Measurements from ENCODE around the gene TMEM53. TPM values are rescaled to one million over a fixed set of nuclear protein-coding genes. Genes with fewer than 3 reads are reported as not detected.

Gene TMEM53
- total RNA-seq, 1 donor from 2014 or later: 7.3 TPM

DNA sequence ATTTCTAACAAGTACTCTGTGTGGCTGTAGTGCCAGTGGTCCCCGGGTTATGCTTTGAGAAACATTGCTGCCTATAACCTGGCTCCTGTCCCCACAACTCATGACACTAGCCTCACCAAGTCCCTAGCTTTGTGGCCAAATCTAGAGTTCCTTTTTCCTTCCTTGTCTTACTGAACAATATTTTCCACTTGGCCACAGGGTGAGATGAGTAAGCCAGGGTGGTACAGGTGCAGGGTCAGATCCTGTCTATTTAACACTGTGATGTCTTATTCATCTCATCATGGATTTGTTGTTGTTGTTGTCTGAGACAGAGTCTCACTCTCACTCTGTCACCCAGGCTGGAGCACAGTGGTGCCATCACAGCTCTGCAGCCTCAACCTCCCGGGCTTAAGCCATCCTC, 18.9 kb upstream of the TMEM53 start:
- H3K9me3 Mint-ChIP-seq (ENCODE audit: unreplicated experiment): no peaks in the 10 kb centered on the region
- peaks cover 9% of the 10 kb centered on the region for H3K27me3 ChIP-seq (ENCODE audit: insufficient read depth, low read length)
- H2AFZ ChIP-seq (ENCODE audit: low read depth, low read length): no peak overlapping the region
- H3K4me2 ChIP-seq (ENCODE audit: low read length): no peak overlapping the region
- peaks cover 11% of the 10 kb centered on the region for H3K36me3 Mint-ChIP-seq (ENCODE audit: low read depth, unreplicated experiment)
- FAIRE-seq: no peak
- no peaks in the 10 kb centered on the region for H3K36me3 ChIP-seq (ENCODE audit: insufficient read depth, low read length)
- no peak overlapping the region for H3K4me3 Mint-ChIP-seq (ENCODE audit: unreplicated experiment)
- H3K9me3 ChIP-seq (ENCODE audit: insufficient read depth, low read depth, low read length): no peaks in the 10 kb centered on the region
- TF ChIP-seq EZH2 (IDR thresholded peaks at IDR 0.05; ENCODE audit: insufficient read depth, low read length): no peak
- TF ChIP-seq, protein P1, sequence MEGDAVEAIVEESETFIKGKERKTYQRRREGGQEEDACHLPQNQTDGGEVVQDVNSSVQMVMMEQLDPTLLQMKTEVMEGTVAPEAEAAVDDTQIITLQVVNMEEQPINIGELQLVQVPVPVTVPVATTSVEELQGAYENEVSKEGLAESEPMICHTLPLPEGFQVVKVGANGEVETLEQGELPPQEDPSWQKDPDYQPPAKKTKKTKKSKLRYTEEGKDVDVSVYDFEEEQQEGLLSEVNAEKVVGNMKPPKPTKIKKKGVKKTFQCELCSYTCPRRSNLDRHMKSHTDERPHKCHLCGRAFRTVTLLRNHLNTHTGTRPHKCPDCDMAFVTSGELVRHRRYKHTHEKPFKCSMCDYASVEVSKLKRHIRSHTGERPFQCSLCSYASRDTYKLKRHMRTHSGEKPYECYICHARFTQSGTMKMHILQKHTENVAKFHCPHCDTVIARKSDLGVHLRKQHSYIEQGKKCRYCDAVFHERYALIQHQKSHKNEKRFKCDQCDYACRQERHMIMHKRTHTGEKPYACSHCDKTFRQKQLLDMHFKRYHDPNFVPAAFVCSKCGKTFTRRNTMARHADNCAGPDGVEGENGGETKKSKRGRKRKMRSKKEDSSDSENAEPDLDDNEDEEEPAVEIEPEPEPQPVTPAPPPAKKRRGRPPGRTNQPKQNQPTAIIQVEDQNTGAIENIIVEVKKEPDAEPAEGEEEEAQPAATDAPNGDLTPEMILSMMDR (IDR thresholded peaks at IDR 0.05; ENCODE audit: insufficient read depth, low read depth, low read length): no peak
- no peaks in the 10 kb centered on the region for H3K4me1 ChIP-seq (ENCODE audit: insufficient read depth, low read length)
- DNase-seq (ENCODE audit: low read depth): no peak
- no peaks in the 10 kb centered on the region for H4K20me1 ChIP-seq (ENCODE audit: insufficient read depth, low read length)
- H3K9ac ChIP-seq (ENCODE audit: low read length): no peak overlapping the region
- H3K27ac ChIP-seq (ENCODE audit: low read depth, low read length): no peak overlapping the region
- H3K4me1 Mint-ChIP-seq (ENCODE audit: low read depth, unreplicated experiment): no peaks in the 10 kb centered on the region
- no peak overlapping the region for H3K4me3 ChIP-seq (ENCODE audit: insufficient read depth, low read depth, low read length)
- H3K27ac Mint-ChIP-seq (ENCODE audit: unreplicated experiment): no peak overlapping the region
- peaks cover 6% of the 10 kb centered on the region for H3K27me3 Mint-ChIP-seq (ENCODE audit: low read depth, unreplicated experiment)
- no peaks in the 10 kb centered on the region for H3K79me2 ChIP-seq (ENCODE audit: insufficient read depth, low read length)

DNA sequence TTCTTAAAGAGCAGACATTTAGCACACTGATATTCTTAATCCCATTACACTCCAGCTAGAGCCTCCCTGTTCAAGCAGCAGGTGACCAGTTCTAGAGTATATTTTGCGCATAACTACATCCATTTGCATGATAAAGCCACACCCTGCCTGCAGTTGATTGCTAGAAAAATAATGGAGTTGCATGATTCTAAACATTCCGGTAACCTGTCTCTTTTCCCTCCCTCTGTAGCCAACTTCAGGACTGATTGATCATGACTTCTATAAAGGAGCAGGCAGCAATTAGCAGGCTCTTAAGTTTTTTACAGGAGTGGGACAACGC, 15.1 kb upstream of the TMEM53 start:
- no peaks in the 10 kb centered on the region for H3K79me2 ChIP-seq (ENCODE audit: insufficient read depth, low read length)
- H3K36me3 ChIP-seq (ENCODE audit: insufficient read depth, low read length): no peaks in the 10 kb centered on the region
- H3K4me1 Mint-ChIP-seq (ENCODE audit: low read depth, unreplicated experiment): no peaks in the 10 kb centered on the region
- peaks cover 8% of the 10 kb centered on the region for H3K36me3 Mint-ChIP-seq (ENCODE audit: low read depth, unreplicated experiment)
- no peak for DNase-seq (ENCODE audit: low read depth)
- H3K9me3 ChIP-seq (ENCODE audit: insufficient read depth, low read depth, low read length): no peaks in the 10 kb centered on the region
- no peak overlapping the region for H3K27ac ChIP-seq (ENCODE audit: low read depth, low read length)
- H3K4me2 ChIP-seq (ENCODE audit: low read length): no peak overlapping the region
- H3K9me3 Mint-ChIP-seq (ENCODE audit: unreplicated experiment): no peaks in the 10 kb centered on the region
- no peak overlapping the region for H3K4me3 Mint-ChIP-seq (ENCODE audit: unreplicated experiment)
- no peak overlapping the region for H2AFZ ChIP-seq (ENCODE audit: low read depth, low read length)
- H3K27me3 ChIP-seq (ENCODE audit: insufficient read depth, low read length): peaks cover 6% of the 10 kb centered on the region
- no peak overlapping the region for H3K9ac ChIP-seq (ENCODE audit: low read length)
- no peak overlapping the region for H3K27ac Mint-ChIP-seq (ENCODE audit: unreplicated experiment)
- peaks cover 4% of the 10 kb centered on the region for H3K27me3 Mint-ChIP-seq (ENCODE audit: low read depth, unreplicated experiment)
- no peak overlapping the region for H3K4me3 ChIP-seq (ENCODE audit: insufficient read depth, low read depth, low read length)
- no peaks in the 10 kb centered on the region for H3K4me1 ChIP-seq (ENCODE audit: insufficient read depth, low read length)
- no peak for TF ChIP-seq EZH2 (IDR thresholded peaks at IDR 0.05; ENCODE audit: insufficient read depth, low read length)
- TF ChIP-seq, protein P1 (IDR thresholded peaks at IDR 0.05; ENCODE audit: insufficient read depth, low read depth, low read length): no peak
- no peak for FAIRE-seq
- H4K20me1 ChIP-seq (ENCODE audit: insufficient read depth, low read length): no peaks in the 10 kb centered on the region

DNA sequence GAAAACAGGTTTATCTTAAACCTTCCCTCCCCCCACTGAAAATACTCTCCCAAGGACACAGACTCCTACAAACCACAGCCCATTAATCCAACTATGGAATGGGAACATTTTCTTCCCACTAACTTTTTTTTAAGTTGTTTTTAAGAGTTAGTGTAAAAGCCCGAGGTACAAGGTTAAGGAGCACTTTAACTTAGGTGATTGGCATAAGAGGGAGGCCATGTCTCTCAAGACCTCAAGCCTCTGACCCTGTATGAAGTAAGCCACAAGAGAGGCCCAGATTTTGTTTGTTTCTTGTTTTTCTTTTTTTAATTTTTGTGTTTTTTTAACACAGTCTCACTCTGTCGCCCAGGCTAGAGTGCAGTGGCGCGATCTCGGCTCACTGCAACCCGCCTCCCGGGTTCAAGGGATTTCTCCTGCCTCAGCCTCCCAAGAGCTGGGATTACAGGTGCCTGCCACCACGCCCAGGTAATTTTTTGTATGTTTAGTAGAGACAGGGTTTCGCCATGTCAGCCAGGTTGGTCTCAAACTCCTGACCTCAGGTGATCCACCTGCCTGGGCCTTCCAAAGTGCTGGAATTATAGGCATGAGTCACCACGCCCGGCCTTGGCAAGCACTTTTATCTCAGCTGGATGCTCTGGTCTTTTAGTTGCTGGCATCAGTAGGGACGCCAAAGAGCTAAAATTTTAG, 14.6 kb upstream of the TMEM53 start:
- no peak for TF ChIP-seq EZH2 (IDR thresholded peaks at IDR 0.05; ENCODE audit: insufficient read depth, low read length)
- TF ChIP-seq, protein P1 (IDR thresholded peaks at IDR 0.05; ENCODE audit: insufficient read depth, low read depth, low read length): no peak
- Histone ChIP-seq H4K20me1 (ENCODE audit: insufficient read depth, low read length) (no peaks in the 10 kb centered on the region), H3K27ac (ENCODE audit: low read depth, low read length) (no peak overlapping the region), H3K9ac (ENCODE audit: low read length) (no peak overlapping the region), H3K36me3 (ENCODE audit: insufficient read depth, low read length) (no peaks in the 10 kb centered on the region), H3K4me1 (ENCODE audit: insufficient read depth, low read length) (no peaks in the 10 kb centered on the region), H3K4me2 (ENCODE audit: low read length) (no peak overlapping the region), H3K79me2 (ENCODE audit: insufficient read depth, low read length) (no peaks in the 10 kb centered on the region), H2AFZ (ENCODE audit: low read depth, low read length) (no peak overlapping the region), H3K4me3 (ENCODE audit: insufficient read depth, low read depth, low read length) (no peak overlapping the region), H3K27me3 (ENCODE audit: insufficient read depth, low read length) (peaks cover 6% of the 10 kb centered on the region), H3K9me3 (ENCODE audit: insufficient read depth, low read depth, low read length) (no peaks in the 10 kb centered on the region)
- Mint-ChIP-seq H3K4me3 (ENCODE audit: unreplicated experiment) (no peak overlapping the region), H3K9me3 (ENCODE audit: unreplicated experiment) (no peaks in the 10 kb centered on the region), H3K36me3 (ENCODE audit: low read depth, unreplicated experiment) (peaks cover 8% of the 10 kb centered on the region), H3K27me3 (ENCODE audit: low read depth, unreplicated experiment) (peaks cover 4% of the 10 kb centered on the region), H3K4me1 (ENCODE audit: low read depth, unreplicated experiment) (no peaks in the 10 kb centered on the region), H3K27ac (ENCODE audit: unreplicated experiment) (no peak overlapping the region)
- FAIRE-seq (no peak), DNase-seq (ENCODE audit: low read depth) (no peak)

Data from astrocyte (in vitro differentiated cells and primary cell).